CD4-positive, alpha-beta T cell treated with Interleukin-17A for 1 hour (primary cell): ENCODE data around the gene SPATA32.

Experiments used
- DNase-seq: peaks from one replicate; pipeline ENCODE4 v3.0.0-alpha.2; 2020

SPATA32 gene

GRCh38 chr17:45293413-45294211, 31.7 kb upstream of the SPATA32 start:
- DNase-seq = no peak

- DNase-seq = no peak
Observed at GRCh38 chr17:45292696-45293412, 31.0 kb upstream of the SPATA32 start.

GRCh38 chr17:45291171-45291805, 29.4 kb upstream of the SPATA32 start:
- DNase-seq = no peak

DNA sequence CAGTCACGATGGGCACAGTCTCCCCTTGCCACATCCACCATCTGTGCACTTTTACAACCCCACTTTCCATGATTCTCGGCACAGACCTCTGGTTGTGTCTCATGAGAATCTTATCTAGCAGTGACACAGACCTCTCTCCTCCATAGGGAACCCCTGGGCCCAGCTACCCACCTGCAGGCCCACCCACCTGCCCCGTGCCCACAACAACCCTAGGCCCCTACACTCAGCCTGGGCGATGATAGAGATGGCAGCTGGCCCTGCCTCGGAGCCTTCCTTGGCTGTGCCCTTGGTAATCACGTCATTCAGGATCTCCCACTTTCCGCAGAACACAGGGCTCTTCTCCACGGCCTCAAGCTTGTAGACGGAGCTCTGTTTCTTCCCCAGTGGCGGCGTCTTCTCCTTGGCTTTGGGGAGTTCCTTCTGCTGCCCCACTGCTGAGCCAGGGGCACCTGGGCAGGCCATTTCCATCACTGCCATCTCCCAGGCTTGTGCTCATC, 28.4 kb upstream of the SPATA32 start:
- no peak for DNase-seq

GRCh38 chr17:45289301-45290268, 27.7 kb upstream of the SPATA32 start:
- DNase-seq = no peak

- no peak for DNase-seq
Observed at GRCh38 chr17:45288825-45289224, 26.9 kb upstream of the SPATA32 start.

GRCh38 chr17:45287526-45288500, 25.9 kb upstream of the SPATA32 start:
- DNase-seq = no peak

GRCh38 chr17:45286286-45286685, 24.4 kb upstream of the SPATA32 start:
- DNase-seq = no peak

GRCh38 chr17:45284176-45285140, 22.6 kb upstream of the SPATA32 start:
- peak; percentile 38 for DNase-seq

GRCh38 chr17:45283711-45284110, 21.8 kb upstream of the SPATA32 start:
- no peak for DNase-seq

GRCh38 chr17:45282683-45283644, 21.1 kb upstream of the SPATA32 start:
- DNase-seq = no peak

DNA sequence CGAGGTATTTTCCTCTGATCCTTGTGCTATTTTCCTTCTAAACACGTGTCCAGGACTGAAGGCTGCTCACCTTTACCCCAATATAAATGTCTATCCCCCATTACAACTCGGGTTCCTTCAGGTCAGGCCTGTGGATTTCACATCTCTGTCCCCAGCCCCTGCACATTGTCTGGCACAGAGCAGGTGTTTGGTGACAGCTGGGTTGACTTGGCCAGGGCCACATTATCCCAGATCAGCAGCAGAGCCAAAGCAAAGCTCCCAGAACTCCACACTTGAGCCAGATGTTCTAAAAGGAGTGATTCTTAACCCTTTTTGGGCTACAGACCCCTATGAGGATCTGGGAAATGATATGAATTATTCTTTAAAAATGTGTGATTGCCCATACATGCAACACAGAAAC, 18.0 kb upstream of the SPATA32 start:
- no peak for DNase-seq

DNA sequence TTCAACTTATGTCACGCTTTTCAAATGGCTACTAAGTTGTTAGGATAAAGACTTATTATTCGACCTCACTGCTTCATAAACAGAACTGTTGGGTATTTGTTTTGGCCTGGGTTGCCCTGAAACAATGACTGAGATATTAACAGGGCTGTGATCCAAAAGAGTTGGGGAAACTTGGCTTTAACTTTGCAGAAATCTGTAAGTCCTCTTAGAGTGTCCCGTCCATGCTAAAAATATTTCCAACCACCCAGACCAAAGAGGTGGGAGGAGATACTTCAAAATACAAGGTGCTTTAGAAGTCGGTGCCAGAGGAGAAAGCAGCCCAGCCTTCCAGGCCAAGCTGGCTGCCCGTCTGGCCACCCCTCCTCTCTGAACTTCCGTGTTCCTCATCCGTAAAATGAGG, 16.1 kb upstream of the SPATA32 start:
- no peak for DNase-seq

- DNase-seq = peak; percentile 91
Observed at GRCh38 chr17:45277216-45277849, 15.4 kb upstream of the SPATA32 start.

- DNase-seq = no peak
Observed at GRCh38 chr17:45276031-45276430, 14.1 kb upstream of the SPATA32 start.

- no peak for DNase-seq
Observed at GRCh38 chr17:45274033-45274432, 12.1 kb upstream of the SPATA32 start.

- DNase-seq = no peak
Observed at GRCh38 chr17:45273551-45273957, 11.7 kb upstream of the SPATA32 start.

DNA sequence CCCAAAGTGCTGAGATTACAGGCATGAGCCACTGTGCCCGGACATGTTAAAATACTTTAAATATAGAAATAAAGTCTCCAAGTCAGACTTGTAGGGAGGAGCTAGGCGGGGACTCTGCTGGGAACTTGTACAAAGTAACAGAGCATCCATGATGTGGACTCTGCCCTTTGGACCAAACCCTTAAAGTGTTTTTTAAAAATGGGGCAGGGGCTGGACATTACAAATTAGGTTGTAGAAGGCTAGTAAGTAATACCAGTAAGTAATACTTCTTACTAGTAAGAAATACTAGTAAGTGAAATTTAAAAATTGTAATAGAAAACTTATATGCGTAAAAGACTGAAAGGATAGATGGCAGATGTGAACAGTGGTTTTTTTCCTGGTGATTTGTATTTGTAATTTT, 9.7 kb upstream of the SPATA32 start:
- DNase-seq = no peak
